ENCODE results near the gene EGFL6. TPM values are rescaled to one million over a fixed set of nuclear protein-coding genes. Genes with fewer than 3 reads are reported as not detected.

EGFL6 gene
- polyA plus RNA-seq, 1 of the 3 experiments (the other 2 are of a cell fraction): 0.25 TPM

DNA sequence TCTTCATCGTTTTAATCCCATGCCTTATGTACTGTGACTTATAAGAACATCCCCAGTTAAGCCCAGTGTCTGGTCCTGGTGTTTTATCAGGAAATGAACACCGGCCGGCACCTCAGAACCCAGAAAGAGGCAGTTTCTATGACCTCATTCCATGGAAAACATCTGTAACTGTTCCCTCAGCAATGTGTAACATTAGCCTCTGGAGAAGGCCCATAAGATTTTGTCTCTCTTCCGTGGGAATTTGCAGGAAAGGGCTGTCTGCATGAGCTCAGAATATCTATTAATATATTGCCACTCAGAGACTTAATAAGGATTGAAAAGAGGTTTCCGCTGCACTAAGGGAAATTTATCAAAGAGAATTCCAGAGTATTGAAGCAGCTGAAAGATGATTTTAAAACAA is 80.4 kb downstream of the EGFL6 start (continued):
- TF ChIP-seq, protein P1, sequence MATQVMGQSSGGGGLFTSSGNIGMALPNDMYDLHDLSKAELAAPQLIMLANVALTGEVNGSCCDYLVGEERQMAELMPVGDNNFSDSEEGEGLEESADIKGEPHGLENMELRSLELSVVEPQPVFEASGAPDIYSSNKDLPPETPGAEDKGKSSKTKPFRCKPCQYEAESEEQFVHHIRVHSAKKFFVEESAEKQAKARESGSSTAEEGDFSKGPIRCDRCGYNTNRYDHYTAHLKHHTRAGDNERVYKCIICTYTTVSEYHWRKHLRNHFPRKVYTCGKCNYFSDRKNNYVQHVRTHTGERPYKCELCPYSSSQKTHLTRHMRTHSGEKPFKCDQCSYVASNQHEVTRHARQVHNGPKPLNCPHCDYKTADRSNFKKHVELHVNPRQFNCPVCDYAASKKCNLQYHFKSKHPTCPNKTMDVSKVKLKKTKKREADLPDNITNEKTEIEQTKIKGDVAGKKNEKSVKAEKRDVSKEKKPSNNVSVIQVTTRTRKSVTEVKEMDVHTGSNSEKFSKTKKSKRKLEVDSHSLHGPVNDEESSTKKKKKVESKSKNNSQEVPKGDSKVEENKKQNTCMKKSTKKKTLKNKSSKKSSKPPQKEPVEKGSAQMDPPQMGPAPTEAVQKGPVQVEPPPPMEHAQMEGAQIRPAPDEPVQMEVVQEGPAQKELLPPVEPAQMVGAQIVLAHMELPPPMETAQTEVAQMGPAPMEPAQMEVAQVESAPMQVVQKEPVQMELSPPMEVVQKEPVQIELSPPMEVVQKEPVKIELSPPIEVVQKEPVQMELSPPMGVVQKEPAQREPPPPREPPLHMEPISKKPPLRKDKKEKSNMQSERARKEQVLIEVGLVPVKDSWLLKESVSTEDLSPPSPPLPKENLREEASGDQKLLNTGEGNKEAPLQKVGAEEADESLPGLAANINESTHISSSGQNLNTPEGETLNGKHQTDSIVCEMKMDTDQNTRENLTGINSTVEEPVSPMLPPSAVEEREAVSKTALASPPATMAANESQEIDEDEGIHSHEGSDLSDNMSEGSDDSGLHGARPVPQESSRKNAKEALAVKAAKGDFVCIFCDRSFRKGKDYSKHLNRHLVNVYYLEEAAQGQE (IDR thresholded peaks at IDR 0.05; ENCODE audit: low read depth, low read length): no peak
- TF ChIP-seq TCF12 (IDR thresholded peaks at IDR 0.05) (no peak), MEF2A (IDR thresholded peaks at IDR 0.05; ENCODE audit: borderline replicate concordance, low read depth) (no peak), NRF1 (IDR thresholded peaks at IDR 0.05; ENCODE audit: low read depth, low read length) (no peak), ELF1 (IDR thresholded peaks at IDR 0.05) (no peak)
- TF ChIP-seq, protein P2, sequence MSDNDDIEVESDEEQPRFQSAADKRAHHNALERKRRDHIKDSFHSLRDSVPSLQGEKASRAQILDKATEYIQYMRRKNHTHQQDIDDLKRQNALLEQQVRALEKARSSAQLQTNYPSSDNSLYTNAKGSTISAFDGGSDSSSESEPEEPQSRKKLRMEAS (IDR thresholded peaks at IDR 0.05; ENCODE audit: low read depth): no peak

DNA sequence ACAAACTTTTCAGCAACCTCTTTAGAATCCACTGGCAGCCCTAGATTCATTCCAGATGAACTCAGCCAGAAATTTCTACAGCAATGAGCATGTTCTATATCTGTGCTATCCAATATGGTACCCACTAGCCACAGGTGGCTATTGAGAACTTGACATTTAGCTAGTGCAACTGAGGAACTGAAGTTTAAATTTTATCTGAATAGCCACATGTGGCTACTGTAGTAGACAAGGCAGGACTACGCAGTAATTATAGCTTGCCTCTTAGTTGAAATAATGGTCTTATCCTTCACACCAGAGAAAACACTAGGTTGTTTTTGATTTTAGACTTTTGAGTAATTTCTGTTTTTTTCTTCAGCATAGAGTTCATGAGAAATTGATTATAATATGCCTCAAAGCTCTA is 80.9 kb downstream of the EGFL6 start:
- peaks cover 29% of the 10 kb centered on the region for H3F3A ChIP-seq (replicated peaks; ENCODE audit: insufficient read depth)
- no peak overlapping the region for H3K4me2 ChIP-seq
- H3K27me3 ChIP-seq (ENCODE audit: insufficient read depth): no peaks in the 10 kb centered on the region
- H3K4me3 ChIP-seq (ENCODE audit: low read depth in 2 of 2, low read length in 1 of 2): no peak overlapping the region
- no peaks in the 10 kb centered on the region for H3K79me2 ChIP-seq (ENCODE audit: insufficient read depth)
- 91% methylated on average over 1 of the region's 1 CpG for WGBS (ENCODE audit: low lambda C conversion rate)
- peaks cover 0 to 6% of the 10 kb centered on the region in 2 experiments; a peak in 2 of 4 replicates for H3K4me1 ChIP-seq (ENCODE audit: control insufficient read depth in 1 of 2, insufficient read depth in 2 of 2, low read depth in 1 of 2, low read length in 1 of 2)
- H4K20me1 ChIP-seq (ENCODE audit: insufficient read depth): no peaks in the 10 kb centered on the region
- no peaks in the 10 kb centered on the region for H3K9me2 ChIP-seq
- ChIA-PET CTCF (interaction anchor here (2.5 kb wide), 1 partner anchor 143 kb away, joined by 14 read pairs; no protein-coding TSS in a partner anchor), POLR2A (no interaction called here)
- H3K9me3 ChIP-seq: no peaks in the 10 kb centered on the region
- peak overlapping the region in 1 of 2 experiments; percentile 57; a peak in 1 of 4 replicates for H3K27ac ChIP-seq (ENCODE audit: low read depth in 2 of 2, low read length in 1 of 2)
- no peak overlapping the region for H3K9ac ChIP-seq
- H2AFZ ChIP-seq (ENCODE audit: low read depth): no peak overlapping the region
- no peaks in the 10 kb centered on the region for H3K36me3 ChIP-seq (replicated peaks in 1 of 2; ENCODE audit: control insufficient read depth in 1 of 2, insufficient read depth in 2 of 2, low read length in 1 of 2)
- no peak for DNase-seq
- TF ChIP-seq, protein P2 (IDR thresholded peaks at IDR 0.05; ENCODE audit: low read depth): no peak
- TF ChIP-seq RXRA (IDR thresholded peaks at IDR 0.05; ENCODE audit: borderline replicate concordance, low read depth): no peak
- TF ChIP-seq USF1 (IDR thresholded peaks at IDR 0.05; ENCODE audit: borderline replicate concordance, low read depth): no peak
- TF ChIP-seq RFX5 (IDR thresholded peaks at IDR 0.05; ENCODE audit: low read length): no peak
- no peak for TF ChIP-seq FOSL2 (IDR thresholded peaks at IDR 0.05; ENCODE audit: borderline replicate concordance, low read depth)
- no peak for TF ChIP-seq TEAD4 (IDR thresholded peaks at IDR 0.05; ENCODE audit: borderline replicate concordance, insufficient read depth)
- no peak for TF ChIP-seq NRF1 (IDR thresholded peaks at IDR 0.05; ENCODE audit: low read depth, low read length)
- TF ChIP-seq USF2 (IDR thresholded peaks at IDR 0.05; ENCODE audit: borderline replicate concordance, low read depth, low read length): no peak
- TF ChIP-seq CHD2 (IDR thresholded peaks at IDR 0.05; ENCODE audit: low read length, partially characterized antibody): no peak
- TF ChIP-seq, protein P1 (IDR thresholded peaks at IDR 0.05; ENCODE audit: low read depth, low read length): no peak
- TF ChIP-seq MXI1 (IDR thresholded peaks at IDR 0.05; ENCODE audit: low read depth, low read length): no peak
- TF ChIP-seq GABPA (IDR thresholded peaks at IDR 0.05; ENCODE audit: low read depth): no peak
- no peak for TF ChIP-seq MEF2A (IDR thresholded peaks at IDR 0.05; ENCODE audit: borderline replicate concordance, low read depth)
- no peak for TF ChIP-seq FOXM1 (IDR thresholded peaks at IDR 0.05; ENCODE audit: low read depth)
- no peak for TF ChIP-seq ELF1 (IDR thresholded peaks at IDR 0.05)
- TF ChIP-seq EP300 (IDR thresholded peaks at IDR 0.05; ENCODE audit: borderline replicate concordance in 1 of 2, low read depth in 1 of 2, low read length in 1 of 2): no peak
- TF ChIP-seq, protein P3, sequence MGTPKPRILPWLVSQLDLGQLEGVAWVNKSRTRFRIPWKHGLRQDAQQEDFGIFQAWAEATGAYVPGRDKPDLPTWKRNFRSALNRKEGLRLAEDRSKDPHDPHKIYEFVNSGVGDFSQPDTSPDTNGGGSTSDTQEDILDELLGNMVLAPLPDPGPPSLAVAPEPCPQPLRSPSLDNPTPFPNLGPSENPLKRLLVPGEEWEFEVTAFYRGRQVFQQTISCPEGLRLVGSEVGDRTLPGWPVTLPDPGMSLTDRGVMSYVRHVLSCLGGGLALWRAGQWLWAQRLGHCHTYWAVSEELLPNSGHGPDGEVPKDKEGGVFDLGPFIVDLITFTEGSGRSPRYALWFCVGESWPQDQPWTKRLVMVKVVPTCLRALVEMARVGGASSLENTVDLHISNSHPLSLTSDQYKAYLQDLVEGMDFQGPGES (IDR thresholded peaks at IDR 0.05; ENCODE audit: low read depth, low read length): no peak
- TF ChIP-seq TCF12 (IDR thresholded peaks at IDR 0.05): no peak

Data from SK-N-SH (cell line).